HG03565 (cell line): ENCODE measurements around the gene VPS41.
"Not testable (repeated sequence)": the region's sequence is repeated elsewhere in the genome, so short reads cannot be mapped to it uniquely, and the experiment has no call there.

ENCODE experiments used
- ATAC-seq: cut with Tn5 transposase; IDR thresholded peaks from one replicate; pipeline ENCODE4 v1.9.1; 2021; ENCODE audit warnings: mild to moderate bottlenecking, moderate library complexity; ENCODE audit not compliant: unreplicated experiment

Gene VPS41

DNA sequence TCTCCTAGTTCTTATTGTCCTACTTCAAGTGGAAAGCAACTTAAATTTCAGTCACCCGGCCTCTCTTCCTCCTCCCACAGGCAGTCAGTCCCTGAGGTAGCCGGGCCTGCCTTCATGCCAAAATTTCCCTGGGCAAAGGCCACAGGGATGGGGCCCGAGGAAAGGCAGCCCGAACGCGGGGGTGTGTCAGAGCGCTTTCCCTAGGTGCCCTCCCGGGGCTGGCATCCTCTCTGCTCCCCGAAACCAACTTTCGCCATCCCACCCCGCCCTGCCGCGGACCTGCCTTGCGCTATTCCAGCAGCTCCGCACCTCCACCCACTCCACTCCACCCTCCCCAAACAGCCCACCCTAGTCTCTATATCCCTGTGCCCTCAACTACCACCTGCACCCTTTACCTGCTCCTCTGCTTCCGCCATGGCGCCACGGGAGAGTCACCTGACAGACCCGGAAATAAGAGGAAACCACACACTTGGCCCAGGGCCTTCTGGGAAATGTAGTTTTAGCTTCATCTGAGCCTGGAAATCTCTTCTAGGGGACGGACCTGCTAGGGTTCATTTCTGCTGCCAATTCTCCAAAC lies at the start of gene VPS41:
TSS of gene VPS41 (minus strand) at position 433 of the 577 bp plus-strand sequence. CDS start at position 416, 17 bp downstream.
- ATAC-seq, result peak; percentile 95

- no peak for ATAC-seq
These were observed 46.9 kb upstream of the VPS41 start for GRCh38 chr7:38955892-38956291.

DNA sequence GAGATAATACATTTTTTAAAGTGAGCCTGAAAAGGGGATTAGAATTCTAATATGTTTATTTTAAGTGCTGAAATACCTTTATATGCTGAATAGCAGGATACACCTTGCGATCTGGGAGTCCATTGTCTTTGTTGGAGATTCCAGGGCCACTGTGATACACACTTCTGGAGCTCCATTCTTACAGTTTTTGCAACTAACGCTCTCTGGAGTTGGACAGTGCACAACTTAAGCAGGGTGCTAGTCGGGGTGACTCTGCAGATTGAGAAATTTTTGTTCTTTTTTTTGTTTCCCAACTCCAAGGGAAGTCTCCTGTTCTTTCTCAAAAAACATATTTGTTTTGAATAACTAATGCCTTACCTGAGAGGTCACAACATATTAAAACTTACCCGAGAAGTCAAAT lies 45.0 kb upstream of the VPS41 start:
- no peak for ATAC-seq

DNA sequence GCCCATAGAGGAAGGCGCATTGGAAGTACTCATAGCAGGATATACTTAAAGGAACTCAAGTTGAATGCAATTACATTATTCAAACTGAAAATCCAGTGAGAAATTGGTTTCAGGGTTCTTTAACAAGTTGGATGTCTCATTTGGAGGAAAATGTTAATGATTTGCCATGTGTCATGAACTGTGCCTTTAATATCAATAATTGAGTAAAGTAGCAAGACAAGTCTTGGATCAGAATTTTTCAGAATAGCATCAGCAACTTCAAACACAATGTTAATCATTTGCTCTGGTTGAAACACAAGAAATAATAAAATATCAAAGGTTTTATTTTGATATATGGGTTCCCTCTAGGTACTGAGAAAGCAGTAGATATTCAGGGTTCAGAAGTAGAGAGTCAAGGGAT lies 44.2 kb upstream of the VPS41 start:
- no peak for ATAC-seq

GRCh38 chr7:38951213-38951612 lies 42.2 kb upstream of the VPS41 start:
- no peak for ATAC-seq

DNA sequence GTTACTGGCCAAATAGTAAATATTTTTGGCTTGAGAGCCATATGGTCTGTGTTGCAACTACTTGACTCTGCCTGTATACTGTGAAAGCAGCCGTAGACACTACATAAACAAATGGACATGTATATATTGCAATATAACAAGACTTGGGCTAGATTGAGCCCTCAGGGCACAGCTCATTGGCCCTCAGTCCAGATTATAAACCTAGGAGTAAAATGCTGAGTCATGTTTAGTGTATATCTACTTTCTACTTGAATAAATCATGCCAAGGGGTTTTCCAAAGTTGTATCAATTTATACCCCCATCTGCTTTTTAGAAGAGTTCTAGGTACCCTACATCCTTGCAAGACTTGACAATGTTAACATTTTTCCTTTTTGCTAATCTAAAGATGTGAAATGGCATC lies 41.3 kb upstream of the VPS41 start:
- ATAC-seq, result no peak

DNA sequence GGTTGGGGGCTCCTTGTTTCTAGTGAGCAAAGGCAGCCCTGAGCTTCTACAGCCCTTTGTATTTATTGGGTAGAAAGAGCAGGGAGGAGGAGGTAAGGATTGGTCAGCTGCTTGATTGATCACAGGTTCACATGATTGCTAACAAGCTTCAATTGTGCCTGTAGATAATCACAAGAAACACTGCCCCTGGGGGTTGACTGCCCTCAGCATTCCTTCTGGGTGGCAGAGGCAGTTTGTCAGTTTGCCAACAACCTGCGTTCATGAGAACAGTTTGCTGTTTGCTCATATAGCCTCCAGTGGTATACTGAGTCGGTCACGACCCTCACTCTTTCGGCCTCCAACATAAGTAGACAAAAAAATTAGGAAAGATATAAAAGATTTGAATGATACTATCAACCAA lies 38.5 kb upstream of the VPS41 start:
- ATAC-seq, result not testable (repeated sequence)

DNA sequence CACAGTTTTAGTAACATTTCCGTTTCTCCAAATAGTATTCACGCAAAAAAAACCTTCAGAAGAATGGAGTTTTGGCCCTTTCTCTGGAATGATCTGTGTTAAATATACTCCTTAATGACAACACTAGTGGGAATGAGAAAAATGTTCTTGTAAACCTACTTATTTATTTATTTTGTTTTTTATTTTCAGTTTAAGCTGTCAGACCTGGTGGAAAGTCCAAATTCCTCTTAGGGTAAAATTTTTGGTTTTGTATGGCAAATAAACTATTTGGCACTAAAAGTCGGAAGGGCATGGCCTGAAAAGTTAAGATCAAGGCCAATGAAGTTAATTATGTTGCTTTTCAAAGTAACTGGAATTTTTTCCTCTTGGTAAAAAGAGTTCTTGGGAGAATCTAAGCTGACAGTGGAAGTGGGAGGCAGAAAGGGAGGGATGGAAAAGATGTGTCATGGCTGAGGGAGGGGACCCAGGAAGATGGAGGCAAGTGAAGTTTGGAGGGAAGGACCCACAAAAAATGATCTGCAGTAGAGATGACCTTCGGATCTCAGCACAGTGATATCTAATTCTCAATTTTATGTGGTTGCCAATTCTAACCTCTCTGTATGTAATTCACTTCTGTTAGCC lies 33.5 kb upstream of the VPS41 start:
- ATAC-seq, result no peak

GRCh38 chr7:38940774-38941173 lies 31.8 kb upstream of the VPS41 start:
- ATAC-seq, result no peak

DNA sequence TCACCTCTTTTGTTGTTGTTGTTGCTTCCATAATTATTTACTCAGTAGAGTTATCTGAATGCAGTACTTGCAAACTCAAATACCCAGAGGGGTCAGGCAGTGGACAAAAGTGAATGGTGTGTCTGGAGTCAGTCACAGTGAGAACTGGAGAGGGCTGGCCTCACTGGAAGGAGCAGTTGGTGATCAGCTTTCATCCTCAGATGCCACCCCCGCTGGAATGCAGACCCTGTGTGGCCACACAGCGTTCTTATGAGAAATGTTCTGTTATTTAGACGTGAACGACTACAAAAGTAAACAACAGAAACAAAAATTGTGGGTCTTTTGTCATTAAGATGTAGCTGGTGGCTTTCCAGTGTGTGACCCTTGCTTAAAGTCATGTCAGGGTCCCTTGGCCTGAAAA lies 29.6 kb upstream of the VPS41 start:
- no peak for ATAC-seq

- no peak for ATAC-seq
These were observed 29.1 kb upstream of the VPS41 start for GRCh38 chr7:38938001-38938485.

- no peak for ATAC-seq
These were observed 27.6 kb upstream of the VPS41 start for GRCh38 chr7:38936641-38937040.

DNA sequence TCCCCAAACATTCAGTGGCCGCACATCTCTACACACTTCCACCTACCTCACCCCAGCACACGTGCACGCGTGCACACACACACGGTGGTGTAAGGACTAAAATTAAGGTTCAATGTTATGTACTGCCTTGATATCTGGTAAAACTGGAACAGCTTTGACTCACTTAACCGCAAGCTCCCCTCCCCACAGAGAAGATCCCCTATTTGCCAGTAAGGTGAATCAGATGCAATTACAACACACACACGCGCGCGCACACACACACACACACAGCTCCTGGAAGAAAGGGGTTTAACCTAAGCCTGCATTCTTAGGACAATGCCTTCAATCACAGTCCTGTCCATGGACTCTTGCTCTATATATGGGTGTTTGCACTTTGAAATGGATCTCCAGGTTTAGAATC lies 25.5 kb upstream of the VPS41 start:
- ATAC-seq, result no peak

DNA sequence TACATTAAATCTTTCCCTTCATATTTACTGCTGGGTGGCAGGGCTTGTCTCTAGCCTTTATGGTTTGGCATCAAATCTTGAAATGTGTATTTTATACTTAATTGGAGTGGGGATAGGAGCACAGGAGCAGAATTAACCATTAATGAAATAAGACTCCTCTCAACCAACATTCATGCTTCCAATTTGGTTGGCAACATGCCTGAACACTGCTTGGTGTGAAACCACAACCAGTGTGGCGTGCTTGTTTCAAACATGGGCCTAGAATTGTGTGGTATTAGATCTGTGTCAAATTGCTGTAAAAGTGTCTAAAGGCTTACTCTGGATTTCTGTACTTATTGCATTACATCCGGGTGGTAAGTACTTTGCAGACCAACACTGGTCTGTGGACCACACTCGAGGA lies 25.1 kb upstream of the VPS41 start:
- no peak for ATAC-seq

GRCh38 chr7:38932509-38933168 lies 23.6 kb upstream of the VPS41 start:
- peak; percentile 77 for ATAC-seq

DNA sequence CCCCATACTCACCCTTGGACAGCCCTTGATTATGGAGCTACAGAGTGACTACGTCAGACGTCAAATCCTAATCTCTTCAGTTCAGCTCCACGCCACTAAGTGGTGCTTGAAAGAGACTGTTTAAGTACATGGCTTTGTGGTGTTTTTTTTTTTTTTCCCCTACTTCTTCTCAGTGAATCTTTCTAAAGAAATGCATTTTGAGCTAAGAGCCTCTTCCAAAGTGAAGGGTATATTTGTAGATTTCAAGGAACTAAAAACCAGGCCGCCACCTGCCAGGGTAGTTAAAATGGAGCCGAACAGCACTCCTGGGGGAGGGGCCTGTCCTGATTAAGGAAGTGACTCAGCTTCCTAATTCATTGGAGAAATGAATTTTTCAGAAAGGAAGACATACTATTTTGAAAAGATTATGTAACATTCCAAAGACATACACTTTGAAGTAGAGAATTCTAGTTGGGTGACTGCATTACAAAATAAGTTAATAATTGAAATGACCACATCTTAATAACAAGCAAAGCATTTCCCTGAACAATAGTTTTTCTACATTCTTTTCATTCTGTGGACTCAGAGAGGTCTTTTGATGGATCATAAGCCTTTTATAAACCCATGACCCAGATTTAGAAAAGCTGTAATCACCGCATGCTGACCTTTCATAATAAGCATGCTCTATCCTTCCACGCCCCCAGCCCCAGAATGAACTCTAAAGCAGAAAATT lies 20.6 kb upstream of the VPS41 start:
- ATAC-seq, result no peak

- no peak for ATAC-seq
These were observed 19.5 kb upstream of the VPS41 start for GRCh38 chr7:38928506-38928905.

DNA sequence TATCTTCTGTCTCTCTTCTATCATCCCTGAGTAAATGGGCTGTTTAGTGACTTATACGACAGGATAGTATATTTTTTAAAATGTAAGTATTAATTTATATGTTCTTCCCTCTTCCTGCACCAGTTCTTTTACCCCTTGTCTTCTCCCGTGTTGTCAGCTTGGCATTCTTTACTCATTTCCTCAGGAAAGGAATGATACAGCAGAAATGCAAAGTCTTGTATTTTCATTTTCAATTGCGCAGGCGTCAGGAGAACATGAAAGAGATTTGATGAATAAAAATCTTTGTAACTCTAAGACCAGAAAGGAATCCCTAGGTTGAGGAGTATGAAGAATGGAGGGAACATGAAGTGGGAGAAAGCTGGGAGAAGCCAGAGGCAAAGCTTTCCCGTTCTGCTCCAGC lies 18.8 kb upstream of the VPS41 start:
- ATAC-seq, result no peak

DNA sequence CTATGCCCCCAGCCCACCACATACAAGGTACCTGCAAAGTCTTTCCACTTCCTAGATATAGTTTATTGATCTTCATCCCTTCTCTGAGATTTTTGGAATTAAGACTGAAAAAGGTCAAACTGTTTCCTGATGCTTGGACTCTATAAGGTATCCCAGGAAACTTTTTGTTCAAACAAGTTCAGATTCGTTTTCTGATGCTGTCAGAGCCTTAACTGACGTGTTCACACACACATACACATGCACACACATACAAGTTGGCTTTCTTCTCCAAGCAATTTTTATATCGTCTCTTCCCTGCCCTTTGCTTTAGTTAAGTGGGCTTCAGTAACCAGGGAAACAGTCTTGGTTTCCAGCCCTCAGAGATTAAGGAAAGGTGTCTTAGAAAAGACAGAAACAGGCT lies 11.7 kb upstream of the VPS41 start:
- no peak for ATAC-seq

GRCh38 chr7:38916396-38916795 lies 7.4 kb upstream of the VPS41 start:
- no peak for ATAC-seq

- no peak for ATAC-seq
These were observed 879 bp upstream of the VPS41 start for GRCh38 chr7:38909870-38910269.

- ATAC-seq, result no peak
These were observed 1.2 kb downstream of the VPS41 start for GRCh38 chr7:38907766-38908165.
